ENCODE data around the gene PARP12.

The PARP12 gene

DNA sequence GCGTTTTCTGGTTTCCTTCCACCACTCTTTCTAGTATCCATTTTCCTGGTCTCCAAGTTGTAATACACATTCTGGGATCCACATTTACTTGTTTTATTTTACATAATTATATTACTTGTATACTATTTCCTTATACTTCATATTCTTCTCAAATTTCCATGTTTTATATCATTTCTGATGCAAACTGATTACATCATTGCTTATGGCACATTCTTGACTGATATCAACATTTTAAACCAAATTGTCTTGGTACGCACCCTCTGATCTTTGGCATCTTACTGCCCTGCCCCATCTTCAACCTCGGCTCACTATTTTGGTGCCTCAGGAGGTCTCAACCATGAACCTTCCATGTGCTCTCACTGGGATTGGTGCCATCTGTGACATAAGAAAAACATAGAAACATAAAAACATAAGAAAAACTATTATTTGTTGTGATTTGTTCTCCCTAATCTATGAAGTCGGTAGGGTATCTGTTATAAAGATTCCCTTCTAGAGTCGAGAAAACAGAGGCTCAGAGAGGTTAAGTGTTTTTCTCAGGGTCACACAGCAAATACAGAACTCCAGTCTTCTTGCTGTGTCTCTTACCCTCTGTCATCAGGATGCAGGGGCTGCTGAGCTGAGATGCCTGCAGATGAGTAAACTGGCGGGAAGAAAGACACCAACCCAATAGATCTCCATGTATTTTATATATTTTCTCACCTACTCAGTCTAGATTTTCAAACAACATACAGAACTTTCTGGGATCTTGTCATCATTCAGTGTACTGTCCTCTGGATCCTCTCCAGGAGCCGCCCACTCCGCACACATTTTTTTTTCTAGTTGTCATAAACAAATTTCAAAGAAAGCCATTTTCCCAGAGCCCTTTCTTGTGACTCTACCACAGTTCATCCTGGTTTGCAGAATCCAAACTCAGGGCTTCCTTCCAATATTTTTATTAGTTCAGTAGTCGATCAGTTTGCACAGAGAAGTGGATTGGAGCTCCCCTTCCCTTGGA, 79.5 kb downstream of the PARP12 start:
- H3K27me3 ChIP-seq (replicated peaks; ENCODE audit: control insufficient read depth, insufficient read depth, low read length): no peaks in the 10 kb centered on the region
- no peak for DNase-seq (ENCODE audit: extremely low read depth, insufficient read length)
- TF ChIP-seq, protein P1, sequence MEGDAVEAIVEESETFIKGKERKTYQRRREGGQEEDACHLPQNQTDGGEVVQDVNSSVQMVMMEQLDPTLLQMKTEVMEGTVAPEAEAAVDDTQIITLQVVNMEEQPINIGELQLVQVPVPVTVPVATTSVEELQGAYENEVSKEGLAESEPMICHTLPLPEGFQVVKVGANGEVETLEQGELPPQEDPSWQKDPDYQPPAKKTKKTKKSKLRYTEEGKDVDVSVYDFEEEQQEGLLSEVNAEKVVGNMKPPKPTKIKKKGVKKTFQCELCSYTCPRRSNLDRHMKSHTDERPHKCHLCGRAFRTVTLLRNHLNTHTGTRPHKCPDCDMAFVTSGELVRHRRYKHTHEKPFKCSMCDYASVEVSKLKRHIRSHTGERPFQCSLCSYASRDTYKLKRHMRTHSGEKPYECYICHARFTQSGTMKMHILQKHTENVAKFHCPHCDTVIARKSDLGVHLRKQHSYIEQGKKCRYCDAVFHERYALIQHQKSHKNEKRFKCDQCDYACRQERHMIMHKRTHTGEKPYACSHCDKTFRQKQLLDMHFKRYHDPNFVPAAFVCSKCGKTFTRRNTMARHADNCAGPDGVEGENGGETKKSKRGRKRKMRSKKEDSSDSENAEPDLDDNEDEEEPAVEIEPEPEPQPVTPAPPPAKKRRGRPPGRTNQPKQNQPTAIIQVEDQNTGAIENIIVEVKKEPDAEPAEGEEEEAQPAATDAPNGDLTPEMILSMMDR (IDR thresholded peaks at IDR 0.05; ENCODE audit: insufficient read depth, low read length, poor library complexity, severe bottlenecking): no peak
- H3K36me3 ChIP-seq (ENCODE audit: control insufficient read depth, insufficient read depth, low read length): no peaks in the 10 kb centered on the region
- no peak overlapping the region for H3K4me3 ChIP-seq (replicated peaks; ENCODE audit: low read depth, low read length)

DNA sequence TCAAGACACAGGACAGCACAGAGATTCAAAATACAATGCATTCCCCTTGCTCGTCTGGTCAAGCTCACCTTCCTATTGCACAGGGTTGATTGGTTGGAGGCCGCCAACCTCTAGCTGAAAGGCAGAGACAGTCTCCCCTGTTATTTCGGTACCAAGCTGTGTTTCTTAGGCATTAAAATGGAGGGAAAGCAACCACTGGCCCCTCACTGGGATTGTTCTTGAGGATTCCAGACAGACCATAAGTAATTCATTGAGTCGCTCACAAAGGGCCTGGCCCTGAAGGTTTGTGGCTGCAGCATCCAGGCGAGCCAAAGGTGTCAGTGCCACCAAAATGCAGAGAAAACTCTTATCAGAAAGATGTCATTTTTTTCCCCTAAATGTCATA, 81.2 kb downstream of the PARP12 start:
- TF ChIP-seq, protein P1 (IDR thresholded peaks at IDR 0.05; ENCODE audit: insufficient read depth, low read length, poor library complexity, severe bottlenecking): no peak
- H3K27me3 ChIP-seq (replicated peaks; ENCODE audit: control insufficient read depth, insufficient read depth, low read length): no peaks in the 10 kb centered on the region
- no peaks in the 10 kb centered on the region for H3K36me3 ChIP-seq (ENCODE audit: control insufficient read depth, insufficient read depth, low read length)
- no peak overlapping the region for H3K4me3 ChIP-seq (replicated peaks; ENCODE audit: low read depth, low read length)
- DNase-seq (ENCODE audit: extremely low read depth, insufficient read length): no peak

DNA sequence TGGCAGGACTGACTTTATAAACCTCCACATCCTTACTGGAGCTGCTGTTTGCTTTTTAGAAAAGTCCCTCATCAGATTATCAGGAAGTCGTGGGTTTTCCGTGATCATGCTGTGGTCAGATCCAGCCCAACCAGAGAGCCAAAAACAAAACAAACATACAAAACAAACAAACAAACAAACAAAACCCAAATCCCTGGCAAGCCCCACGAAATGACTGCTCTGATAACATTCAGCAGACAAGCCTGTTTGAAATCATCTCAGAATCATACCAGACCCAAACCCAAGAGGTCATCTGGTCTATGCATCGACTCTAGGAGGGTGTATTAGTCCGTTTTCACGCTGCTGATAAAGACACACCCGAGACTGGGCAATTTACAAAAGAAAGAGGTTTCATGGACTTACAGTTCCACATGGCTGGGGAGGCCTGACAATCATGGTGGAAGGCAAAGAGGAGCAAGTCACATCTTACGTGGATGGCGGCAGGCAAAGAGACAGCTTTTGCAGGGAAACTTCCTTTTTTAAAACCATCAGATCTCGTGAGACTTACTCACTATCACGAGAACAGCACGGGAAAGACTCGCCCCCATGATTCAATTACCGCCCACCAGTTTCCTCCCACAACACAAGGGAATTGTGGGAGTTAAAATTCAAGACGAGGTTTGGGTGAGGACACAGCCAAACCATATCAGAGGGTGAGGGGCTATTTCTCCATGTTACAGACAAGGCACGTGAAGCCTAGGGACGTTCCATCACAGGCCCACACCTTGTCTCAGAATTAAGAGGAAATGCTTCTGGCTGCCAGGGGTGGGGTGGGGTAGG, 85.7 kb downstream of the PARP12 start:
- Histone ChIP-seq H3K36me3 (ENCODE audit: control insufficient read depth, insufficient read depth, low read length) (no peaks in the 10 kb centered on the region), H3K27me3 (replicated peaks; ENCODE audit: control insufficient read depth, insufficient read depth, low read length) (no peaks in the 10 kb centered on the region), H3K4me3 (replicated peaks; ENCODE audit: low read depth, low read length) (no peak overlapping the region)
- DNase-seq (ENCODE audit: extremely low read depth, insufficient read length): no peak
- TF ChIP-seq, protein P1 (IDR thresholded peaks at IDR 0.05; ENCODE audit: insufficient read depth, low read length, poor library complexity, severe bottlenecking): no peak

DNA sequence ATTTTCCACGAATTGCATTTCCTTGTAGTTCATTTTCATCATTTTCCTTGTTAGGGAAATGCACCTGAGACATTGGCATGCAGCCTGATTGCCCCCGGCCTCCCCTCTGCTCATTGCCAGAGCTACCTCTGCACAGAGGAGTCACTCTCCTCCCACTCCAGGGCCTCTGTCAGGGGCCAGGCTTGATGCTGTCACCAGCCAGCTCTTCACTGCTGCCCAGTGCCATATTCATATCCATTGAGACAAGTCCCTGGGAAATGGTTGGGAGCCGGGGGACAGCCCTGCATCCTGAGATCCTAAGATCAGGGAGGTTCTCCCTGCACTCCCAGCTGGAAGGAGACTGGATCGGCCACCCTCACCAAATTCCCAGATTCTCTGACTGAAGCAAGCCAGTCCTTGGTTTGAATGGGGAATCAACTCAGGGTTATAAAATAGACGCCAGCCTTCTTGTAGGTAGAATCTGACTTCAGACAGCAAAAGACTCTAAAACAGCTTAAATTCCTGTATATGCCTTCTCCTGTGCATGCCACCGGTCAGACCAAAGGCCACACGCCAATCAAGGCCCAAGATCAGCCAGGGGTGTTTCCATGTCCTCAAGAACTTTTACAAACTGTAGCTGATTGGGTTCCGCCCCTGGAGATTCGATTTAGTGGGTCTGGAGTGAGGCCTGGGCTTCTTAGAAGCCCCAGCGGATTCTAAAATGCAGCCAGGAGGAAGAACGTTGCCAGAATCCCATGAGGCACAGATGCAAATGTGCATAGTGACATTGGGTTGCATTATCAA, 86.5 kb downstream of the PARP12 start:
- Histone ChIP-seq H3K4me3 (replicated peaks; ENCODE audit: low read depth, low read length) (no peak overlapping the region), H3K27me3 (replicated peaks; ENCODE audit: control insufficient read depth, insufficient read depth, low read length) (no peaks in the 10 kb centered on the region), H3K36me3 (ENCODE audit: control insufficient read depth, insufficient read depth, low read length) (no peaks in the 10 kb centered on the region)
- no peak for DNase-seq (ENCODE audit: extremely low read depth, insufficient read length)
- TF ChIP-seq, protein P1 (IDR thresholded peaks at IDR 0.05; ENCODE audit: insufficient read depth, low read length, poor library complexity, severe bottlenecking): no peak

DNA sequence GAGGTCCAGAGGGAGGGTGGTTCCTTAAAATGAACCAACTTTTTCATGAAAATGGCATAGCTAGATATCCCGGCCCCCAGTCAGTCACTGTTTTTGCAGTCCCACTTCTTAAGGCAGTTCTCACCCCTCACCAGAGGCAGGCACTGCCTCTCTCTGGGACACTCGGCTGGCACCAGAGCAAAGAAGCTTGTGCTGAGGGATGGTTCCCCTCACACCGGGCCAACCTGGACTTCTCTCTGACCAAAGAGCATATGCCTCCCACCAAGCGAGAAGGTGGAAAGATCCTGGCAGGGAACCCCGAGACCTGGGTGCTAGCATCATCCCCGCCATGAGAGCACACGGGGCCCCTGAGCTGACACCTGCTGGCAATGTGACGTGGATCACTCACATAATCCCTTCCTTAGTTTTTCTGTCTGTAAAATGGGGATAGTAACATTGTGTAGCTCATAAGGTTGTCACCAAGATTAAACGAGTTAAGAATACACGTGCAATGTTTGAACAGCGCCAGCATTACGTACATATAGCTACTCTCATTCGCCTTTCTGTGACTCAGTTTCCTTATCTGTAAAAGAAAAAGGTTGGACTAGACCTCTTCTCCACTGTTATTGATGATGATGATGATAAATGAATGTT, 88.5 kb downstream of the PARP12 start:
- Histone ChIP-seq H3K4me3 (replicated peaks; ENCODE audit: low read depth, low read length) (no peak overlapping the region), H3K36me3 (ENCODE audit: control insufficient read depth, insufficient read depth, low read length) (no peaks in the 10 kb centered on the region), H3K27me3 (replicated peaks; ENCODE audit: control insufficient read depth, insufficient read depth, low read length) (no peaks in the 10 kb centered on the region)
- no peak for DNase-seq (ENCODE audit: extremely low read depth, insufficient read length)
- TF ChIP-seq, protein P1 (IDR thresholded peaks at IDR 0.05; ENCODE audit: insufficient read depth, low read length, poor library complexity, severe bottlenecking): no peak
